ENCODE data around the gene CACNA1F. TPM values are rescaled to one million over a fixed set of nuclear protein-coding genes. Genes with fewer than 3 reads are reported as not detected.
"Not testable (repeated sequence)": the region's sequence is repeated elsewhere in the genome, so short reads cannot be mapped to it uniquely, and the experiment has no call there.

Gene CACNA1F
- total RNA-seq, 1 experiment from 2014 or later: not detected

DNA sequence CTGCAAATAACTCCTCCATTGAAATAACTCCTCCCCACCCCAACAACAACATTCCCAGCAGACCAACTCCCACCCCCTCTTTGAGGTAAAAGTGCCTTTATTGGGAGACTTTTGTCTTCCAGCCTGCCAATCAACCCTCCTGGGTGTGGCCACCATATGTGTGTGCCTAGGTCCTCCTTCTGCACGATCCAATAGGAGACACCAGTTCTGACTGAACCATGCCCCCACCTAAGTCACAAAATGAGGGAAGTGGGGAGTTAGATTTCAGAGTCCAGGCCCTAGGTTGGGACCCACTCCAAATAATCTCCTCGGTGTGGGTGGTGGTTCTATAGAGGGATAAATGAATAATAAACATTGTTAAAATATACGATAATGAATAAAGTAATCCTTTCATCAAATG, 58.4 kb downstream of the CACNA1F start:
- TSS peak; percentile 85 for BruUV-seq (replicated peaks)
- Mint-ChIP-seq H3K36me3 (ENCODE audit: insufficient read depth, unreplicated experiment) (peaks cover 64% of the 10 kb centered on the region), H3K27me3 (ENCODE audit: insufficient read depth, unreplicated experiment) (no peaks in the 10 kb centered on the region), H3K4me1 (ENCODE audit: insufficient read depth, unreplicated experiment) (peaks cover 21% of the 10 kb centered on the region), H3K27ac (ENCODE audit: low read depth, unreplicated experiment) (no peak overlapping the region), H3K4me3 (ENCODE audit: unreplicated experiment) (peak overlapping the region; percentile 38), H3K9me3 (ENCODE audit: unreplicated experiment) (peaks cover 9% of the 10 kb centered on the region)
- intact Hi-C loops (cut with micrococcal nuclease): no loop called here
- POLR2A ChIA-PET: interaction anchor here (1.0 kb wide), 1 partner anchor 94 kb away, joined by 3 read pairs; no protein-coding TSS in a partner anchor
- TF ChIP-seq, protein P1, sequence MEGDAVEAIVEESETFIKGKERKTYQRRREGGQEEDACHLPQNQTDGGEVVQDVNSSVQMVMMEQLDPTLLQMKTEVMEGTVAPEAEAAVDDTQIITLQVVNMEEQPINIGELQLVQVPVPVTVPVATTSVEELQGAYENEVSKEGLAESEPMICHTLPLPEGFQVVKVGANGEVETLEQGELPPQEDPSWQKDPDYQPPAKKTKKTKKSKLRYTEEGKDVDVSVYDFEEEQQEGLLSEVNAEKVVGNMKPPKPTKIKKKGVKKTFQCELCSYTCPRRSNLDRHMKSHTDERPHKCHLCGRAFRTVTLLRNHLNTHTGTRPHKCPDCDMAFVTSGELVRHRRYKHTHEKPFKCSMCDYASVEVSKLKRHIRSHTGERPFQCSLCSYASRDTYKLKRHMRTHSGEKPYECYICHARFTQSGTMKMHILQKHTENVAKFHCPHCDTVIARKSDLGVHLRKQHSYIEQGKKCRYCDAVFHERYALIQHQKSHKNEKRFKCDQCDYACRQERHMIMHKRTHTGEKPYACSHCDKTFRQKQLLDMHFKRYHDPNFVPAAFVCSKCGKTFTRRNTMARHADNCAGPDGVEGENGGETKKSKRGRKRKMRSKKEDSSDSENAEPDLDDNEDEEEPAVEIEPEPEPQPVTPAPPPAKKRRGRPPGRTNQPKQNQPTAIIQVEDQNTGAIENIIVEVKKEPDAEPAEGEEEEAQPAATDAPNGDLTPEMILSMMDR (IDR thresholded peaks at IDR 0.05; ENCODE audit: unreplicated experiment): no peak
- CTCF ChIA-PET: no interaction called here
- DNase-seq (ENCODE audit: unreplicated experiment): peak; percentile 40

DNA sequence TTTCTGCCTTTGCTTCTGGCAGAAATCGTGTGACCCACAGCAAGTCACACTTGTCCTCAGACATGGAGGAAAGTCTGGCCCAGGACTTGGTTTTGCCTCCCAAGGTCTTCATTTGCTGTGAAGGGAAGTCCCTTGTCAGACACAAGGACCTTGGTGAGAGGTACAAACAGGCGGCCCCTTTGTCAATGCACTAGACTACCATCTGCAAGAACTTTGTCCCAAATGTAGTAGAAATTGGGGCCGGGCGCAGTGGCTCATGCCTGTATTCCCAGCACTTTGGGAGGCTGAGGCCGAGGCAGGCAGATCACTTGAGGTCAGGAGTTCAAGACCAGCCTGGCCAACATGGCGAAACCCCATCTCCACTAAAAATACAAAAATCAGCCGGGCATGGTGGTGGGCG, 59.6 kb downstream of the CACNA1F start:
- peak overlapping the region; percentile 88 for H3K4me3 Mint-ChIP-seq (ENCODE audit: unreplicated experiment)
- peaks cover 54% of the 10 kb centered on the region for H3K36me3 Mint-ChIP-seq (ENCODE audit: insufficient read depth, unreplicated experiment)
- peaks cover 21% of the 10 kb centered on the region for H3K4me1 Mint-ChIP-seq (ENCODE audit: insufficient read depth, unreplicated experiment)
- ChIA-PET POLR2A (interaction anchor here (1.0 to 3.0 kb wide), 3 partner anchors 11 to 95 kb away, joined by 3 to 23 read pairs (median 23); no protein-coding TSS in a partner anchor), CTCF (interaction anchor here (0.7 kb wide), 1 partner anchor 1972 kb away, joined by 3 read pairs; no protein-coding TSS in a partner anchor)
- DNase-seq (ENCODE audit: unreplicated experiment); H3K9me3 Mint-ChIP-seq (ENCODE audit: unreplicated experiment); BruUV-seq (replicated peaks); intact Hi-C loops (cut with micrococcal nuclease); H3K27me3 Mint-ChIP-seq (ENCODE audit: insufficient read depth, unreplicated experiment); H3K27ac Mint-ChIP-seq (ENCODE audit: low read depth, unreplicated experiment): not testable (repeated sequence)

DNA sequence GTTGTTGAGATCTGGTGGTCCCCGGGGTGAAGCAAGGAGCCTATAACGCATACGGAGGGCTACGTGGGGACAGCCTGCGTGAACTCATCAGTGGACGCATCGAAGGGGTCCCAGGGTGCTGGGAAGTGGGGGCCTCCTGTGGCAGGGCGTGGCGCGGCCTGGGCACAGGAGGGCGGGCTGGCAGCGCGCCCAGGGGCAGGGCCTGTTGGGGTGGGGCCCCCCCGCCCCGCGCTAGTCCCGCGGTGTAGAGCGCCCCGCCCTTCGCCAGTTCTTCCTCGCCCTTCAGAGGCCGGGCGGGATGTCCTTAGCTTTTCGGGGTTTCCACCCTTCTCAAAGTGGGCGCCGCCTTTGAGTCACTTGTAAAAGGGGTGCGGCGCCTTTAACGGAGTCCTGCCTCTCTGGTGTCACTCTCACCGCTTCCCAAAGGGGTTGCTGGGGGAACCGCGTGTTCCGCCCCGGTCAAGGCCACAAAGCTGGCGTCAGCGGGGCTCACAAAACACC, 60.8 kb downstream of the CACNA1F start:
- TF ChIP-seq, protein P1 (IDR thresholded peaks at IDR 0.05; ENCODE audit: unreplicated experiment): no peak
- Mint-ChIP-seq H3K27ac (ENCODE audit: low read depth, unreplicated experiment) (peak overlapping the region; percentile 54), H3K9me3 (ENCODE audit: unreplicated experiment) (no peaks in the 10 kb centered on the region), H3K27me3 (ENCODE audit: insufficient read depth, unreplicated experiment) (no peaks in the 10 kb centered on the region), H3K4me1 (ENCODE audit: insufficient read depth, unreplicated experiment) (peaks cover 20% of the 10 kb centered on the region), H3K4me3 (ENCODE audit: unreplicated experiment) (peak overlapping the region; percentile 88), H3K36me3 (ENCODE audit: insufficient read depth, unreplicated experiment) (peaks cover 46% of the 10 kb centered on the region)
- no TSS peak for BruUV-seq (replicated peaks)
- intact Hi-C loops (cut with micrococcal nuclease): no loop called here
- CTCF ChIA-PET: interaction anchor here (0.5 to 1.0 kb wide), 2 partner anchors 12 to 20 kb away, joined by 3 read pairs; no protein-coding TSS in a partner anchor
- POLR2A ChIA-PET: interaction anchor here (0.7 to 3.0 kb wide), 6 partner anchors 12 to 170 kb away, joined by 3 to 23 read pairs (median 3); partner anchors contain the start of gene GRIPAP1
- DNase-seq (ENCODE audit: unreplicated experiment): peak; percentile 80

DNA sequence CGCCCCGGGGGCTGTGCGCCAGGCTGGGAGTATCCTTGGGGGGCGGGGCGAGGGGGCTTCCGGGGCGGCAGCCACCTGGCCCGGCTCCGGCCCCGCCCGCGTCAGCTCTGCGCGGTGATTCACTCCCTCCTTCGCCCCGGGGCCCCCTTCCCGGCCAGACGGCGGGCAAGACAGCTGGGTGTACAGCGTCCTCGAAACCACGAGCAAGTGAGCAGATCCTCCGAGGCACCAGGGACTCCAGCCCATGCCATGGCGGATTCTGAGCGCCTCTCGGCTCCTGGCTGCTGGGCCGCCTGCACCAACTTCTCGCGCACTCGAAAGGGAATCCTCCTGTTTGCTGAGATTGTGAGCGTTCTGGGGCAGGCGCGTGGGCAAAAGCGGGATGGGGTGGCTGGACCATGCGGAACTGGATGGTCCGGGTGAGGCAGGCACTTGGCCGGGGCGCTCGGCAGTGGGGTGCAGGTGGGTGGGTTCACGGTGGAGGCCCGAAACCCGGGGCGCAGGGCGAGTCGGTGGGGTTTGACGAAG, 61.3 kb downstream of the CACNA1F start, which contains the start of gene PLP2:
Gene PLP2, plus strand, starts transcription at position 147 of the 528 bp plus-strand sequence. Its CDS starts 103 bp downstream, at position 250.
- CTCF ChIA-PET: interaction anchor here (0.5 to 1.0 kb wide), 2 partner anchors 12 to 21 kb away, joined by 3 read pairs; no protein-coding TSS in a partner anchor
- BruUV-seq (replicated peaks): no TSS peak
- peak; percentile 73 for DNase-seq (ENCODE audit: unreplicated experiment)
- TF ChIP-seq, protein P1 (IDR thresholded peaks at IDR 0.05; ENCODE audit: unreplicated experiment): no peak
- peak within 1 kb of the TSS; percentile 88 for H3K4me3 Mint-ChIP-seq (ENCODE audit: unreplicated experiment)
- no peaks in the 10 kb centered on the region for H3K9me3 Mint-ChIP-seq (ENCODE audit: unreplicated experiment)
- H3K4me1 Mint-ChIP-seq (ENCODE audit: insufficient read depth, unreplicated experiment): peaks cover 19% of the 10 kb centered on the region
- POLR2A ChIA-PET: interaction anchor here (0.6 to 3.0 kb wide), 6 partner anchors 13 to 170 kb away, joined by 3 to 23 read pairs (median 3); partner anchors contain the start of gene GRIPAP1
- H3K36me3 Mint-ChIP-seq (ENCODE audit: insufficient read depth, unreplicated experiment): peaks cover 41% of the 10 kb centered on the region
- intact Hi-C loops (cut with micrococcal nuclease): no loop called here
- peak within 1 kb of the TSS; percentile 54 for H3K27ac Mint-ChIP-seq (ENCODE audit: low read depth, unreplicated experiment)
- H3K27me3 Mint-ChIP-seq (ENCODE audit: insufficient read depth, unreplicated experiment): no peaks in the 10 kb centered on the region
